ENCODE data around the gene WDR35.
"Not testable (repeated sequence)": the region's sequence is repeated elsewhere in the genome, so short reads cannot be mapped to it uniquely, and the experiment has no call there.

WDR35 gene

GRCh38 chr2:19891971-19892370, 97.9 kb downstream of the WDR35 start:
- DNase-seq = peak; percentile 17

GRCh38 chr2:19890104-19890503, 99.8 kb downstream of the WDR35 start:
- no peak for DNase-seq

- DNase-seq = no peak
Observed at GRCh38 chr2:19888831-19889230, 101.1 kb downstream of the WDR35 start.

- no peak for DNase-seq
Observed at GRCh38 chr2:19887510-19887909, 102.4 kb downstream of the WDR35 start.

GRCh38 chr2:19886261-19886660, 103.6 kb downstream of the WDR35 start:
- DNase-seq = no peak

- DNase-seq = no peak
Observed at GRCh38 chr2:19885791-19886190, 104.1 kb downstream of the WDR35 start.

- no peak for DNase-seq
Observed at GRCh38 chr2:19883971-19884720, 105.8 kb downstream of the WDR35 start.

- DNase-seq = no peak
Observed at GRCh38 chr2:19883486-19883885, 106.4 kb downstream of the WDR35 start.

GRCh38 chr2:19882286-19882685, 107.6 kb downstream of the WDR35 start:
- DNase-seq = no peak

GRCh38 chr2:19881908-19882265, 108.0 kb downstream of the WDR35 start:
- DNase-seq = no peak

GRCh38 chr2:19881221-19881907, 108.5 kb downstream of the WDR35 start:
- no peak for DNase-seq

GRCh38 chr2:19880191-19880590, 109.7 kb downstream of the WDR35 start:
- DNase-seq = not testable (repeated sequence)

GRCh38 chr2:19879120-19879519, 110.8 kb downstream of the WDR35 start:
- DNase-seq = no peak

GRCh38 chr2:19878268-19879046, 111.4 kb downstream of the WDR35 start:
- DNase-seq = no peak

GRCh38 chr2:19876751-19877150, 113.2 kb downstream of the WDR35 start:
- no peak for DNase-seq

GRCh38 chr2:19875280-19875679, 114.6 kb downstream of the WDR35 start:
- DNase-seq = no peak

GRCh38 chr2:19874726-19875125, 115.2 kb downstream of the WDR35 start:
- no peak for DNase-seq

- no peak for DNase-seq
Observed at GRCh38 chr2:19873014-19873413, 116.9 kb downstream of the WDR35 start.

GRCh38 chr2:19872302-19872701, 117.6 kb downstream of the WDR35 start:
- no peak for DNase-seq

GRCh38 chr2:19871836-19872235, 118.1 kb downstream of the WDR35 start:
- no peak for DNase-seq

GRCh38 chr2:19870792-19871191, 119.1 kb downstream of the WDR35 start:
- no peak for DNase-seq

GRCh38 chr2:19868701-19869580, 121.0 kb downstream of the WDR35 start:
- DNase-seq = peak; percentile 66

GRCh38 chr2:19868224-19868623, 121.7 kb downstream of the WDR35 start:
- no peak for DNase-seq
